Hepatocyte (in vitro differentiated cells): ENCODE data around the gene THAP4. TPM values are rescaled to one million over a fixed set of nuclear protein-coding genes. Genes with fewer than 3 reads are reported as not detected.

Source experiments
- DNase-seq: peaks from one replicate; pipeline ENCODE4 v3.0.0-alpha.2; 2016; ENCODE audit warnings: low spot score
- H2AFZ ChIP-seq: fragments of 200-600 bp; sonication (generic); 2 replicates; pipeline ENCODE4 v1.6.0; 2016; ENCODE audit warnings: antibody characterized with exemption, mild to moderate bottlenecking
- H3K27ac ChIP-seq: fragments of 200-600 bp; sonication (generic); 2 replicates; pipeline ENCODE4 v1.5.1; 2016; ENCODE audit warnings: mild to moderate bottlenecking
- H3K27me3 ChIP-seq: fragments of 200-600 bp; sonication (generic); 2 replicates; pipeline ENCODE4 v1.6.1; 2016
- H3K36me3 ChIP-seq: fragments of 200-600 bp; sonication (generic); replicated peaks from 2 replicates; pipeline ENCODE4 v1.5.1; 2016; ENCODE audit warnings: low read depth; ENCODE audit not compliant: insufficient read depth
- H3K4me1 ChIP-seq: fragments of 200-600 bp; sonication (generic); 2 replicates; pipeline ENCODE4 v1.5.1; 2016; ENCODE audit warnings: mild to moderate bottlenecking, moderate library complexity; ENCODE audit not compliant: insufficient read depth
- H3K4me2 ChIP-seq: fragments of 200-600 bp; sonication (generic); 2 replicates; pipeline ENCODE4 v1.6.0; 2016
- H3K4me3 ChIP-seq: fragments of 200-600 bp; sonication (generic); 2 replicates; pipeline ENCODE4 v1.5.1; 2016; ENCODE audit warnings: mild to moderate bottlenecking
- H3K79me2 ChIP-seq: fragments of 200-600 bp; sonication (generic); 2 replicates; pipeline ENCODE4 v1.6.0; 2017; ENCODE audit warnings: mild to moderate bottlenecking
- H3K9me2 ChIP-seq: fragments of 200-600 bp; sonication (generic); replicated peaks from 2 replicates; pipeline ENCODE4 v1.6.0; 2017; ENCODE audit warnings: mild to moderate bottlenecking; ENCODE audit not compliant: insufficient read depth
- H3K9me3 ChIP-seq: fragments of 200-600 bp; sonication (generic); 2 replicates; pipeline ENCODE4 v1.5.1; 2016; ENCODE audit warnings: low read depth, mild to moderate bottlenecking
- H4K20me1 ChIP-seq: fragments of 200-600 bp; sonication (generic); 2 replicates; pipeline ENCODE4 v1.6.0; 2016; ENCODE audit warnings: mild to moderate bottlenecking; ENCODE audit not compliant: insufficient read depth, poor library complexity, severe bottlenecking
- CTCF ChIP-seq: fragments of 200-600 bp; sonication (generic); IDR thresholded peaks from 2 replicates; pipeline ENCODE4 v1.5.1; 2016; ENCODE audit warnings: antibody characterized with exemption, mild to moderate bottlenecking; ENCODE audit not compliant: poor library complexity
- EZH2 ChIP-seq: fragments of 200-600 bp; sonication (generic); IDR thresholded peaks from 2 replicates; pipeline ENCODE4 v1.6.1; 2016; ENCODE audit warnings: antibody characterized with exemption, mild to moderate bottlenecking, borderline replicate concordance
- EZH2phosphoT487 ChIP-seq: fragments of 200-600 bp; sonication (generic); IDR thresholded peaks from one replicate; pipeline ENCODE4 v1.6.1; 2018; ENCODE audit warnings: antibody characterized with exemption, mild to moderate bottlenecking, low read depth, moderate library complexity; ENCODE audit not compliant: unreplicated experiment, severe bottlenecking
- WGBS: methylation state at CpG from one replicate; pipeline ENCODE4 v1.1.6; 2016; ENCODE audit warnings: low lambda C conversion rate; ENCODE audit errors: missing lambda C conversion rate; 5-methylcytosine and 5-hydroxymethylcytosine counted together
- polyA plus RNA-seq: library from polyadenylated mRNA; unstranded; fragments of >200 nt; fragmentation: Nextera tagmentation; extraction: Ambion mirVana; gene quantifications from 2 replicates; pipeline ENCODE4 v1.2.1, GENCODE V29; 2016
- total RNA-seq: library from RNA; depleted of rRNA; stranded (reverse); fragments of >200 nt; gene quantifications from 2 replicates; pipeline ENCODE4 v1.2.3, GENCODE V29; 2014

THAP4 gene
- total and polyA plus RNA-seq, 2 experiments from 2014 or later = 43.2 to 58.1 TPM

- no peaks in the 10 kb centered on the region for H3K79me2 ChIP-seq
- no peak overlapping the region for H2AFZ ChIP-seq
- no peaks in the 10 kb centered on the region for H3K9me3 ChIP-seq
- no peaks in the 10 kb centered on the region for H3K36me3 ChIP-seq
- no peak for DNase-seq
- H3K27me3 ChIP-seq = peaks cover 14% of the 10 kb centered on the region
- no peak overlapping the region for H3K4me2 ChIP-seq
- H3K4me1 ChIP-seq = peaks cover 14% of the 10 kb centered on the region
- H4K20me1 ChIP-seq = no peaks in the 10 kb centered on the region
- H3K4me3 ChIP-seq = no peak overlapping the region
- TF ChIP-seq EZH2phosphoT487 = no peak
- TF ChIP-seq EZH2 = no peak
- no peak for TF ChIP-seq CTCF
- no peaks in the 10 kb centered on the region for H3K9me2 ChIP-seq
- WGBS = 97% methylated on average over 11 of the region's 11 CpGs
- H3K27ac ChIP-seq = no peak overlapping the region
These were observed 97.2 kb downstream of the THAP4 start for GRCh38 chr2:241539616-241540374.

GRCh38 chr2:241538838-241539615 is 97.9 kb downstream of the THAP4 start:
- Histone ChIP-seq H3K4me2 (no peak overlapping the region), H3K9me3 (no peaks in the 10 kb centered on the region), H2AFZ (no peak overlapping the region), H3K4me3 (no peak overlapping the region), H3K36me3 (no peaks in the 10 kb centered on the region), H3K27ac (no peak overlapping the region), H3K9me2 (no peaks in the 10 kb centered on the region), H3K79me2 (no peaks in the 10 kb centered on the region), H4K20me1 (no peaks in the 10 kb centered on the region), H3K27me3 (peaks cover 14% of the 10 kb centered on the region), H3K4me1 (peaks cover 14% of the 10 kb centered on the region)
- no peak for TF ChIP-seq CTCF
- no peak for TF ChIP-seq EZH2
- DNase-seq = no peak
- 94% methylated on average over 15 of the region's 15 CpGs for WGBS

- Histone ChIP-seq H3K79me2 (no peaks in the 10 kb centered on the region), H3K4me2 (no peak overlapping the region), H3K4me1 (peaks cover 7% of the 10 kb centered on the region), H3K36me3 (no peaks in the 10 kb centered on the region), H3K27me3 (no peaks in the 10 kb centered on the region), H4K20me1 (no peaks in the 10 kb centered on the region), H3K9me2 (no peaks in the 10 kb centered on the region), H3K27ac (no peak overlapping the region), H3K4me3 (no peak overlapping the region), H3K9me3 (no peaks in the 10 kb centered on the region), H2AFZ (no peak overlapping the region)
- WGBS = 71% methylated on average over 13 of the region's 13 CpGs
- no peak for DNase-seq
- TF ChIP-seq EZH2 (no peak), CTCF (no peak), EZH2phosphoT487 (no peak)
These were observed 100.9 kb downstream of the THAP4 start for GRCh38 chr2:241535871-241536655.
